ENCODE measurements around the gene MAP3K14.
A peak's percentile ranks its signal among the peaks of the same experiment; 100 is the strongest.

Gene MAP3K14

DNA sequence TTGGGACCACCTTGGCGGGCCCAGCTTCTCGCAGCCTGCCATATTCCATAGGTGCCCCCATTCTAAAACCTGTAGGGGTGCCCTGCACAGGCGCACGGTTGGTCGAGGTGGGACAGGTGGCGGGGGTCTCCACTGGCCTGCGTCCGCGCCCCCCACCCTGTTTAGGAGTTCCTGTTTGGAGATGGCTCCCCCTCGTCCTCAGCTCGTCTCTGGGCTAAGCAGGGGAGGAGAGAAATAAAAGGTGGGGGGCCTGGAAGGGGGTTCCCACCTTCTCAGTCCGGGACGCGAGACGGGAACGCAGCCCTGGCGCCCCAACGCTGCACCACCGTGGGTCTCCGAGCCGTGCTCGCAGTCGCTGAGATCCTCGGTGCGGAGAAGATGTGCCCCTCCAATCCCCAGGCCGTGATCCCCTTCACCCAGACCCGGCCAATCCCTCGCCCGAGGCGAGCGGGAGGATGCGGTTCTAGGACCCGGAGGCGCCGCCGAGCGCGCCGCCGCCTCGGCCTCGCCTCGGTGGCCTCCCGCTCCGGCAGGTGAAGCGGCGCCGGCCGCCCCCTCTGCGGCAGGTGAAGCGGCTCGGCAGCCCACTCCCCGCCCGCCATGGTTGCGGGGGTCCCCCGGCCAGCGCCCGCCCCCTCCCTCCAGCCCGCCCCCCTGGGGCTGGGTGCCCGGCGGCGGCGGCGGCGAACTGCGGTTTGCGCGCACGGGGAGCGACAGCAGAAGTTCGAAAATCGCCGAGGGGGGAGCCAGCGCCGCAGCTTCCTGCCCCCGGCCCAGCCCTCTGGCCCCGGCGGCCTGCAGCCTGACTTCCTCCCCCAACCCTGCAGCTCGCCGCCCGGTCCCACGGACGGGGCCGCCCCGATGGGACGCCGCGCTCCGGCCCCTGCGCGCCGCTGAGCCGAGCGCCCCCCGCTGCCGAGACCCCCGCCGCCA, 95.5 kb downstream of the MAP3K14 start, which contains the start of gene FMNL1:
FMNL1 (plus strand) TSS at position 805 of the 933 bp plus-strand sequence. CDS start 240 bp downstream, outside the sequence.
- DNase-seq: no peak

GRCh38 chr17:45220079-45220478, 96.7 kb downstream of the MAP3K14 start:
- no peak for DNase-seq

- DNase-seq: peak; percentile 83 to 84
Measured at GRCh38 chr17:45218895-45219661, 97.7 kb downstream of the MAP3K14 start.
